Measurements from ENCODE around the gene IGHMBP2. TPM values are rescaled to one million over a fixed set of nuclear protein-coding genes. Genes with fewer than 3 reads are reported as not detected.

Gene IGHMBP2
- total RNA-seq, 2 experiments from 2014 or later = 17.5 to 37.9 TPM

- Histone ChIP-seq H3K4me2 (ENCODE audit: low read length) (no peak overlapping the region), H3K9me2 (ENCODE audit: insufficient read depth, low read length) (no peaks in the 10 kb centered on the region), H3K27ac (ENCODE audit: low read depth, low read length, poor library complexity, severe bottlenecking) (no peak overlapping the region), H3K4me3 (ENCODE audit: low read depth, low read length, poor library complexity, severe bottlenecking) (no peak overlapping the region), H3K4me1 (ENCODE audit: insufficient read depth, low read length, poor library complexity, severe bottlenecking) (no peaks in the 10 kb centered on the region), H2AFZ (ENCODE audit: low read length) (no peak overlapping the region), H3K36me3 (ENCODE audit: insufficient read depth, low read length) (no peaks in the 10 kb centered on the region), H3K9me3 (ENCODE audit: low read length) (no peaks in the 10 kb centered on the region), H4K20me1 (ENCODE audit: insufficient read depth, low read length) (no peaks in the 10 kb centered on the region), H3K79me2 (ENCODE audit: insufficient read depth, low read depth, low read length) (no peaks in the 10 kb centered on the region)
- intact Hi-C loops (cut with micrococcal nuclease; ENCODE audit: unreplicated experiment) = no loop called here
- ChIA-PET POLR2A (no interaction called here), CTCF (ENCODE audit: unreplicated experiment) (no interaction called here)
- DNase-seq (ENCODE audit: low spot score) = no peak
- no peak for TF ChIP-seq EZH2phosphoT487 (IDR thresholded peaks at IDR 0.05; ENCODE audit: borderline replicate concordance, low read depth, low read length)
- no peak for TF ChIP-seq CTCF (conservative IDR thresholded peaks at IDR 0.05; ENCODE audit: low read length)
- no TSS peak for BruUV-seq (replicated peaks)
Observed at GRCh38 chr11:68950762-68951161, 47.1 kb downstream of the IGHMBP2 start.

DNA sequence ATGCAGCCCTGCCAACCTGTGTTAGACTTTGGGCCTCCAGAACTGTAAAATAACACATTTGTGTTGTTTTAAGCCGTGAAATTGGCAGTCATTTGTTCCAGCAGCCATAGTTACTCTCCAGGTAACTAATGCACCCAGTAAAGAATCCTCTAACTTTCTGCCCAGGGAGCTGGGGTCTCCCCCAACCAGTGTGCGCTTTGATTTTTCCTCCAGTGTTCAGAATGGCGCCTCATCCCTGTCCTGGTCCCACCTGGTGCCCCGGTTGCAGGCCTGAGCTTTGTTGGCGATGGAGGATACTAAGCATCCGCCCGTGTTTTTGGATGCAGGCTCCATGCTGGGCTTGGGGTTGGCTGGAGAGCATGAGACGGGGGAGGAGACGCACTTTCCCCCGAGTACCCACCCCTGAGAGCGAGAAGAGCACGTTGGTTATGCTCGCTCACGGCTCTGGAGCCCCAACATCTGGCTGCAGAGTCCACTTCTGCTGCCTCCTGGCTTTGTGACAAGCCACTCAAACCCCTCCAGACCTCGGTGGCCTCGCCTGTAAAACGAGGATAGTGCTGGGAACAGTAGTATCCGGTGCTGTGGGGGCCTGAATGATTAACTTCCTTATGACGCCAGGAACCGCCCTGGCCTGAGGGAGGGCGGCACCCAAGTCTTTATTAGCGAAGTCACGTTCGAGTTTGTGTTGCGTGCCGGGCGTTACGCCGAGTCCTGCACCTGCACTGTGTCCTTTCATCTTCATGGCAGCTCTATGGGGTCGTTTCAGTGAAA, 51.3 kb downstream of the IGHMBP2 start:
- H3K4me2 ChIP-seq (ENCODE audit: low read length) = no peak overlapping the region
- TF ChIP-seq CTCF (conservative IDR thresholded peaks at IDR 0.05; ENCODE audit: low read length) (no peak), EZH2phosphoT487 (IDR thresholded peaks at IDR 0.05; ENCODE audit: borderline replicate concordance, low read depth, low read length) (no peak)
- no peak for DNase-seq (ENCODE audit: low spot score)
- no TSS peak for BruUV-seq (replicated peaks)
- no peaks in the 10 kb centered on the region for H3K36me3 ChIP-seq (ENCODE audit: insufficient read depth, low read length)
- CTCF ChIA-PET (ENCODE audit: unreplicated experiment) = no interaction called here
- no peaks in the 10 kb centered on the region for H3K79me2 ChIP-seq (ENCODE audit: insufficient read depth, low read depth, low read length)
- no peak overlapping the region for H3K4me3 ChIP-seq (ENCODE audit: low read depth, low read length, poor library complexity, severe bottlenecking)
- no peaks in the 10 kb centered on the region for H4K20me1 ChIP-seq (ENCODE audit: insufficient read depth, low read length)
- H3K9me3 ChIP-seq (ENCODE audit: low read length) = no peaks in the 10 kb centered on the region
- H3K27ac ChIP-seq (ENCODE audit: low read depth, low read length, poor library complexity, severe bottlenecking) = no peak overlapping the region
- POLR2A ChIA-PET = no interaction called here
- H3K9me2 ChIP-seq (ENCODE audit: insufficient read depth, low read length) = no peaks in the 10 kb centered on the region
- H3K4me1 ChIP-seq (ENCODE audit: insufficient read depth, low read length, poor library complexity, severe bottlenecking) = no peaks in the 10 kb centered on the region
- H2AFZ ChIP-seq (ENCODE audit: low read length) = no peak overlapping the region
- intact Hi-C loops (cut with micrococcal nuclease; ENCODE audit: unreplicated experiment) = no loop called here

DNA sequence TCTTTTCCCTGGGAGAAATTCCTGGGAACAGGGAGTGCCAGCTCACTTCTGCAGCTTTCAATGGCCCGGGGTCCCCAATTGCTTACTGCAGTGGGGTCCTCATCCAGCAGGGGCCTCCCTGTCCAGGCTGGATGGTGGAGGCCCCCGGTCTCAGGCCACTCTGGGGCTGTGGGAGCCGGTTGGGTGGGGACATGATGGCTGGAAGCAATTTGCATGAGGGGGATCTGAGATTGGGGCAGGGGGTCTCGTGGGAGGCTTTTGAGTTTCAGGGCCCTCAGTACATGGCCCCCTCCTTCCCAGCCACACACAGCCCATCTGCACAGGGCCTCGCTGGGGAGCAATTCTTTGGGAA, 51.9 kb downstream of the IGHMBP2 start:
- no peaks in the 10 kb centered on the region for H3K9me2 ChIP-seq (ENCODE audit: insufficient read depth, low read length)
- POLR2A ChIA-PET = no interaction called here
- no peaks in the 10 kb centered on the region for H3K9me3 ChIP-seq (ENCODE audit: low read length)
- no peak for TF ChIP-seq EZH2phosphoT487 (IDR thresholded peaks at IDR 0.05; ENCODE audit: borderline replicate concordance, low read depth, low read length)
- no peak overlapping the region for H3K4me2 ChIP-seq (ENCODE audit: low read length)
- no peak overlapping the region for H3K4me3 ChIP-seq (ENCODE audit: low read depth, low read length, poor library complexity, severe bottlenecking)
- H3K4me1 ChIP-seq (ENCODE audit: insufficient read depth, low read length, poor library complexity, severe bottlenecking) = no peaks in the 10 kb centered on the region
- DNase-seq (ENCODE audit: low spot score) = no peak
- CTCF ChIA-PET (ENCODE audit: unreplicated experiment) = interaction anchor here (0.6 kb wide), 1 partner anchor 20 kb away, joined by 4 read pairs; no protein-coding TSS in a partner anchor
- H3K36me3 ChIP-seq (ENCODE audit: insufficient read depth, low read length) = no peaks in the 10 kb centered on the region
- intact Hi-C loops (cut with micrococcal nuclease; ENCODE audit: unreplicated experiment) = no loop called here
- no peak overlapping the region for H2AFZ ChIP-seq (ENCODE audit: low read length)
- no TSS peak for BruUV-seq (replicated peaks)
- H4K20me1 ChIP-seq (ENCODE audit: insufficient read depth, low read length) = no peaks in the 10 kb centered on the region
- H3K79me2 ChIP-seq (ENCODE audit: insufficient read depth, low read depth, low read length) = no peaks in the 10 kb centered on the region
- H3K27ac ChIP-seq (ENCODE audit: low read depth, low read length, poor library complexity, severe bottlenecking) = no peak overlapping the region
